AG04450 (cell line): Measurements from ENCODE around the gene LRRC59. TPM values are rescaled to one million over a fixed set of nuclear protein-coding genes. Genes with fewer than 3 reads are reported as not detected.

Source experiments
- CTCF ChIA-PET: fragments of 300-600, 350-600 bp; formaldehyde crosslinking; extraction: SDS; loops from one replicate; lab custom pipeline; 2022; ENCODE audit warnings: antibody characterized with exemption, inconsistent platforms; lab: Charles Lee
- POLR2A ChIA-PET: fragments of 350-600 bp; formaldehyde crosslinking; extraction: SDS; loops from one replicate; lab custom pipeline; 2021; ENCODE audit warnings: antibody characterized with exemption, inconsistent platforms; lab: Yijun Ruan, JAX
- DNase-seq: peaks from one replicate; pipeline ENCODE4 v3.0.0-alpha.2; 2011; ENCODE audit warnings: low read depth, low spot score
- H3K27ac ChIP-seq: one replicate; pipeline ENCODE4 v1.5.1; 2012; ENCODE audit warnings: low read depth, low read length, control low read depth
- H3K27me3 ChIP-seq: one replicate; pipeline ENCODE4 v1.6.0; 2012; ENCODE audit warnings: low read length; ENCODE audit not compliant: control insufficient read depth, insufficient read depth
- H3K4me3 ChIP-seq: 2 replicates; pipeline ENCODE4 v1.5.1; 2011; ENCODE audit warnings: mild to moderate bottlenecking, low read depth, low read length, control low read depth
- H3K9me3 ChIP-seq: 2 replicates; pipeline ENCODE4 v1.5.1; 2012; ENCODE audit warnings: low read length; ENCODE audit not compliant: control insufficient read depth, insufficient read depth
- CTCF ChIP-seq: IDR thresholded peaks from 2 replicates; pipeline ENCODE4 v1.5.1; 2011; ENCODE audit warnings: low read depth, low read length, control low read depth, inconsistent platforms
- polyA plus RNA-seq: library from polyadenylated mRNA; depleted of rRNA; stranded (reverse); fragments of >200 nt; gene quantifications from 2 replicates; pipeline ENCODE4 v1.2.3, GENCODE V29; 2011

Gene LRRC59
- polyA plus RNA-seq, 1 experiment = 143 TPM

- no peaks in the 10 kb centered on the region for H3K9me3 ChIP-seq
- H3K27me3 ChIP-seq = no peaks in the 10 kb centered on the region
- TF ChIP-seq CTCF = no peak
- no peak overlapping the region for H3K27ac ChIP-seq
- ChIA-PET CTCF (no interaction called here), POLR2A (no interaction called here)
- DNase-seq = no peak
- H3K4me3 ChIP-seq = no peak overlapping the region
These were observed 29.9 kb downstream of the LRRC59 start for GRCh38 chr17:50367401-50367800.

GRCh38 chr17:50365649-50366393 lies 31.5 kb downstream of the LRRC59 start:
- Histone ChIP-seq H3K9me3 (no peaks in the 10 kb centered on the region), H3K27ac (no peak overlapping the region), H3K4me3 (no peak overlapping the region), H3K27me3 (no peaks in the 10 kb centered on the region)
- ChIA-PET POLR2A (interaction anchor here (0.6 kb wide), 4 partner anchors 17 to 392 kb away, joined by 3 to 13 read pairs (median 4); no protein-coding TSS in a partner anchor), CTCF (interaction anchor here (0.5 to 6.5 kb wide), 5 partner anchors 31 to 272 kb away, joined by 3 to 45 read pairs (median 4); partner anchors contain the start of gene LRRC59)
- no peak for DNase-seq
- TF ChIP-seq CTCF = no peak

GRCh38 chr17:50365165-50365564 lies 32.2 kb downstream of the LRRC59 start:
- no peak for DNase-seq
- ChIA-PET POLR2A (interaction anchor here (0.6 to 1.3 kb wide), 6 partner anchors 19 to 186 kb away, joined by 3 to 13 read pairs (median 5); partner anchors contain the start of gene XYLT2), CTCF (interaction anchor here (0.5 to 6.5 kb wide), 5 partner anchors 31 to 271 kb away, joined by 3 to 45 read pairs (median 4); partner anchors contain the start of gene LRRC59)
- no peaks in the 10 kb centered on the region for H3K27me3 ChIP-seq
- no peaks in the 10 kb centered on the region for H3K9me3 ChIP-seq
- H3K27ac ChIP-seq = no peak overlapping the region
- no peak overlapping the region for H3K4me3 ChIP-seq
- no peak for TF ChIP-seq CTCF

GRCh38 chr17:50364715-50365114 lies 32.6 kb downstream of the LRRC59 start:
- H3K27me3 ChIP-seq = no peaks in the 10 kb centered on the region
- no peaks in the 10 kb centered on the region for H3K9me3 ChIP-seq
- H3K27ac ChIP-seq = peak overlapping the region; percentile 39
- peak; percentile 36 for TF ChIP-seq CTCF
- DNase-seq = peak; percentile 26
- CTCF ChIA-PET = interaction anchor here (0.5 to 6.5 kb wide), 8 partner anchors 7 to 276 kb away, joined by 3 to 47 read pairs (median 4); partner anchors contain the start of genes EME1, LRRC59 and MRPL27
- POLR2A ChIA-PET = interaction anchor here (0.6 to 1.3 kb wide), 6 partner anchors 12 to 177 kb away, joined by 3 to 6 read pairs (median 4); partner anchors contain the start of gene XYLT2
- no peak overlapping the region for H3K4me3 ChIP-seq

- Histone ChIP-seq H3K27me3 (no peaks in the 10 kb centered on the region), H3K4me3 (no peak overlapping the region), H3K27ac (no peak overlapping the region), H3K9me3 (no peaks in the 10 kb centered on the region)
- no peak for DNase-seq
- POLR2A ChIA-PET = interaction anchor here (0.7 to 1.3 kb wide), 2 partner anchors 12 to 32 kb away, joined by 3 to 4 read pairs; no protein-coding TSS in a partner anchor
- CTCF ChIA-PET = interaction anchor here (0.5 to 6.5 kb wide), 8 partner anchors 8 to 277 kb away, joined by 3 to 47 read pairs (median 4); partner anchors contain the start of genes EME1, LRRC59 and MRPL27
- no peak for TF ChIP-seq CTCF
These were observed 33.3 kb downstream of the LRRC59 start for GRCh38 chr17:50364061-50364458.
